Renal cortex interstitium (tissue), 11 donors: Measurements from ENCODE around the gene TLE5. TPM values are rescaled to one million over a fixed set of nuclear protein-coding genes. Genes with fewer than 3 reads are reported as not detected.

ENCODE experiments used
- DNase-seq, 11 donors: peaks; one replicate each; pipeline ENCODE4 v3.0.0-alpha.2; 2013; ENCODE audit warnings: low read depth in 9 of 11, low spot score in 4 of 11; ENCODE audit errors: extremely low read depth in 1 of 11
- polyA plus RNA-seq, 3 donors: library from polyadenylated mRNA; unstranded; fragments of 120-200 nt; gene quantifications; one replicate each; pipeline ENCODE4 v1.2.1, GENCODE V29; 2013; ENCODE audit not compliant: insufficient read length in 3 of 3

Gene TLE5
- polyA plus RNA-seq, 3 donors, result 419 to 491 (median 450) TPM

DNA sequence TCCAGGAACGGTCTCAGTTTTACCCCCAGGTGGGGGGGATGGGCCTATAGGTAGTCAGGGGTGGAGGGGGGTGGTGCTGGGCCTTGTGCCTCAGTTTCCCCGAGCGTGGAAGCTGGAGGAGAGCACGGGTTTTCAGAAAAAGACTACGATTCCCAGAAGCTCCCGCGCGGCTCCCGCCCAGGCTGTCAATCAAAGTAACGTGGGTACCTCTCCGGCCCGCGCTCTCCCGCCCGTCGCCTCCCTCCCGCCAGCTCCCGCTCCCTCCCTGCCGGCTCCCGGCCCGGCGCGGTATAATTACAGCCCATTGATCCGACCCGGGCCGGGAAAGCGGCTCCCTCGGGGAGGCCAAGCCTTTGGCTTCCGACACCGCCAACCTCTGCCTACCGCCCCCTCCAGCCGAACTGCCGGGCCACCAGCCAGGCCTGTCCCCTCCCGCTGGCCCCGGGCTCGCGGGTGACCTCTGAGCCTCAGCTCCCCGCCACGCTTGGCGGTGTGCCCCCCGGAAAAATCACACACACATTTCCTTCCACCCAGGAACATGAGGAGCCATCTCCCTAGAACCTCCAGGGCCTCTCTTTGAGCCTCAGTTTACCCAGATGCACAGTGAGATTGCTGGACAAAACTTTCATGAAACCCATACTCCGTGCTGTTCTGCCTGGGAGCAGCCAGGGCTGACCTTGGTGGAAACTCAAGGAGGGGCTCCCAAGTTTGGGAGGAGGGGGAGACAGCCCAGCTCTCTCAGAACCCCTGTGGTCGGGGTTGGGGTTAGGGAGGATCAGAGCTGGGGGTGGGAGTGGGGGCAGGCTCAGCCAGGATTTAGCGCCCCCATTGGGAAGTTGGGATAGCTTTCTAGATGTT is 25.9 kb downstream of the TLE5 start:
- peak; percentile 84 to 95 (median 93) for DNase-seq

GRCh38 chr19:3035542-3036118 is 26.7 kb downstream of the TLE5 start:
- peak; percentile 99 to 100 (median 99) for DNase-seq

- DNase-seq, result no peak
These were observed 27.4 kb downstream of the TLE5 start for GRCh38 chr19:3034656-3035541.

- no peak for DNase-seq
These were observed 28.0 kb downstream of the TLE5 start for GRCh38 chr19:3034406-3034655.

- DNase-seq, result no peak
These were observed 28.5 kb downstream of the TLE5 start for GRCh38 chr19:3033595-3034405.

- DNase-seq, result no peak
These were observed 30.8 kb downstream of the TLE5 start for GRCh38 chr19:3031607-3031867.

DNA sequence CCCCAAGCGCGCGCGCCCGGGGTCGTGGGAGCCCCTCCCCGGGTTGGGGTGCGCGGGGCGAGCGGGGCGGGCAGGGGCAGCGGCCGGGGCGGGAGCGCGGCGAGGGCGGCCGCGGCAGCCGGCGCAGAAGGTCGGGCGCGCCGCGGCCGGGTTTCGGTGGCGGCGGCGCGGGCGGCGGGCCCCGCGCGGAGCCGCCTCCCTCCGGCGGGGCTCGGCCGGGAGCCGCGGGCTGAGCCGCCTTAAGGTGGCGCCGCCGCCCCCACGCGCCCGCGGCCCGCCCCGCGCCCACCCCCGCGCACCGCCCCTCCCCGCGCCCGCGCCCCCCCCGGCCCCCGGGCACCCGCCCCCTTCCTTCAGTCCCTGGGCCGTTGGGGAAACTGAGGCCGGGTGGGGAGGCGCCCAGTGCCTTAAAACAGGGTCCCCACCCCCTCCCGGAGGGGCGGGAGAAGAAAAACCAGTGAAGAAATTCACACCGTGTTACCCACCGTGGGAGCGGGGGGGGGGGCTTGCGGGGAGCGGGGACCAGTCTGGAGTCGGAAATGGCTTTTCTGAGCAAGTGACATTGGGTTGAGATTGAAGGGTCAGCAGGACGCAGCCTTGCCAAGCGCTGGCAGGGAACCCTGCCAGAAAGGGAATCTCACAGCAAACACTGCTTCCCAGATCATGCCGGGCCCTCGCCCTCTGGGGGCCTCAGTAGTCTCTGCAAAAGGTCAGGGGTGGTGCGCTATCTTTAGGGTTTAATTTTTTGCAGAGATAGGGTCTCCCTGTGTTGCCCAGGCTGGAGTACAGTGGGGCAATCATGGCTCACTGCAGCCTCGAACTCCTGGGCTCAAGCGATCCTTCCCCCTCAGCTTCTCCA is 33.0 kb downstream of the TLE5 start, which contains the start of gene TLE2:
TSS of gene TLE2 (minus strand) at position 216 of the 859 bp plus-strand sequence. CDS start 376 bp downstream, outside the sequence.
- no peak for DNase-seq

DNA sequence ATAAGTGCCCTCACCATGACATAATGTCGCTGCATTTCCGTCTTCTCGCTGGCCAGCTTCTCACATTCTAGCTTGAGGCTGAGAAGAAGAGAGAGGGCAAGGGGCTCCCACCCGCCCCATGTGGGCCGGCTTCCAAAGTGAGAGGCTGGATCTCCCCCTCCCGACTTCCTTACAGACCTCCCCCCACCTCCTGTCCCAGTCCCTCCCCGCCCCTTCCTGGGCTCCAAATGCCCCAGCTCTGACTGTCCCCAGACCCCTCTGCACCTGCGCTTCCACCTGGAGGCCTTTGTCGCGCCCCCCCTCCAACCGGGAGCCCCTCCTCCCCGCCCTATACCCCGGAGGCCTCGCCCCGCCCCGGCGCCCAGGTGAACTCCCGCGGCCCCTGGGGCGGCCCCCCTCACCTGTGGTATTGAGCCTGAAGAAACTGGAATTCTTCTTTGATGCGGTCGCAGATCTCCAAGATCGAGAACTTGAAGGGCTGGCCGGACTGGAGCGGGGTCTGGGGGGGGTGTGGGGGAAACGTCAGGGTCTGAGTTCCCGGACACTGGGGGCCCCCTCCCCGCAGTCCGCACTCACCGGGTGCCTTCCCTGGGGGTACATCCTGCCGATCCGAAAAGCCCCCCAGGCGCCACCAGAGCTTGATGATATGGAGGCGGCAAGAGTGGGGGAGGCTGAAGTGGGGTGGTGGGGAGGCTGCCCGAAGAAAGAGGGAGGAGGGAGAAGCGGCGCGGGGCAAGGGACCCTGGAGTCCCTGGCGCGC is 33.8 kb downstream of the TLE5 start:
- no peak for DNase-seq

DNA sequence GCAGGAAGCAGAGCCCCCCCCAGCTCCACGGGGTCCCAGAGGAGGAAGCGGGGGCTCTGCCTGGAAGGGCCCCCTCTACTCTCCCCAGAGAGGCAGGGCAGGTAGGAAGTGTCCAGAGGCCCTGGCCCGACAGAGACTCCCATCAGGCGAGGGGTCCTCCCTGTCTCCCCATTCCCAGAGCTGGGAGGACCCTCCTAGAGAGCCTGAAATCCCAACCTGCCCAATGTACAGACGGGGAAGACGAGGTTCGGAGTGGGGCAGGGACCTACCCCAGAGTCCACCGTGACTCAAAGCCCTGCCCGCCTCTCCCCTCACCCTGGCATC is 34.4 kb downstream of the TLE5 start:
- DNase-seq, result no peak

DNA sequence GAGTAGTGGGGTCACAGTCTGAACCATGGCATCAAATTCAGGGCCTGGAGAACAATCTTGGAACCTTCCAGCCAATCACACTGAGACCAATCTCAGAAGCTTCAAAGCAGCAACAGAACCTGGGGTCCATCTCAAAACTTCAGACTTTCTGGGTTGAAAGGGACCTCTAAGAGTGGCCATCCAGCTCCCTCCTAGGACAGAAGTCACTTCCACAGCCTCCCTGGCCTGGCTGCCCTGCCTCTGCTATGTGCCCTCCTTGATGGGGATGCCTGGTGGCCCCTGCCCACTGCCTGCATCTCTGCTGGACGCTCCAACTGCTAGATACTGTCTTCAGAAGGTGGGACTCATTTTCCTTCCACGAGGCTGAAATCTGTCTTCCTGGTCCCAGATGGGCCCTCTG is 35.0 kb downstream of the TLE5 start:
- no peak for DNase-seq

GRCh38 chr19:3026768-3027167 is 35.5 kb downstream of the TLE5 start:
- no peak for DNase-seq

DNA sequence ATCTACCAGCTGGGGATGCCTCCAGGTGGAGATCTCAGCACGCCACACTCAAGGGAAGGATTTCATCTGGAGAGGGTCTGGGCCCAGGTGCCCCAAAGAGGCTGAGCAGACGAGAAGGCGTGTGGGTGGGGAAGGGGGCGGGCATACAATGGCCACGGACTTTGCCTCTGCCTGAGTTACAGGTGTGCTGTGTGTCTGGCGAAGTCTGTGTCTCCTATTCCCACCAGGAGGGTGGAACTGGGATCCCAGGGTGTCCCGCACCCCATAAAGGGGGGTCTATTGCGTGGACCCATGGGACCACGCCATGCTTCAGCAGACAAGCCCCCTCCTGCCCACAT is 36.8 kb downstream of the TLE5 start:
- no peak for DNase-seq

DNA sequence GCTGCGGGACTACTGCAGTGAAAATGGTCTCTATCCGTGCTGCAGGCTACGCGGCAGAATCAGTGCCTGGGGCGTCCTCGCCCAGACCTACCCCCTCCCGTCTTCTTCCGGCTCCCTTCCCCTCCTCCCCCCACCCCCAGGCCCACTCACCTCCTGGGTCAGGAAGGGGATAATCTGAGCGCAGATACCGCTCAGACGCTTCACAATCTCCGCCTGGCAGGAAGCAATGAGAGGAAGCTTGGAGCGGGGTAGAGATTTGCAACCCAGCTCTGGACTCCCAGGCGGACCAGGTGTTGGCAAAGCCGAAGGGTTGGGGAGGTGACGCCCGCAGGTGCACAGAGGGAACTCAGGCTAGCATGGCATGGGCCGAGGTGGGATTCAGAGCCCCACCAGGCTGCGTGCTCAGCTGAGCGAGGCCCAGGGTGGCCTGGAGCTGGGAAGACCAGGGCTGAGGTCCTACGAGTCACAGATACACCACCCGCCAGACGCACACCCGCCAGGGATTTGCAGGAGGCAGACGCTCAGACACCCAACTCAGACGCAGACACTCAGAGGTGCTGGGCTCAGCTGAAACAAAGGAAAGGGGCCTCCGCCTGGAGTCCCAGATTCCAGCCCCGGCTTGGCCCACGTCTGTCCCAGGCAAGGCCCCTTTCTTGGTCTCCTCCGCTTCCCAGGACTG is 37.3 kb downstream of the TLE5 start:
- DNase-seq, result no peak

DNA sequence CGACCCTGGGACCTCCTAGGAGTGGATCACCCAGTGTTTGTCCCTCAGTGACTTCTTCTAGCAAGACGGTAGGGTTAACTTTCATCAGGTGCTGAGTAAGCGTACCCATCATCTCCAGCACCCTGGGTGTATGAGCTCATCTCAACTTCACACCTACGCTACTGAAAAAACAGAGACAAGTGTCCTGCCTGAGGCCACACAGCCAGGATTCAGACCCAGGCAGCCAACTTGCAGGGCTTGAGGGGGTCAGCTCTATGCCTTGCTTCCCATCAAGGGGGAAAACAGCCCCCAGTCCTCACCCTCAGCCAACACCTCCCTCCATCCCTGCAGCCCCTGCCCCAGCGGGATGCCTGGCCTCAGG is 37.8 kb downstream of the TLE5 start:
- no peak for DNase-seq

DNA sequence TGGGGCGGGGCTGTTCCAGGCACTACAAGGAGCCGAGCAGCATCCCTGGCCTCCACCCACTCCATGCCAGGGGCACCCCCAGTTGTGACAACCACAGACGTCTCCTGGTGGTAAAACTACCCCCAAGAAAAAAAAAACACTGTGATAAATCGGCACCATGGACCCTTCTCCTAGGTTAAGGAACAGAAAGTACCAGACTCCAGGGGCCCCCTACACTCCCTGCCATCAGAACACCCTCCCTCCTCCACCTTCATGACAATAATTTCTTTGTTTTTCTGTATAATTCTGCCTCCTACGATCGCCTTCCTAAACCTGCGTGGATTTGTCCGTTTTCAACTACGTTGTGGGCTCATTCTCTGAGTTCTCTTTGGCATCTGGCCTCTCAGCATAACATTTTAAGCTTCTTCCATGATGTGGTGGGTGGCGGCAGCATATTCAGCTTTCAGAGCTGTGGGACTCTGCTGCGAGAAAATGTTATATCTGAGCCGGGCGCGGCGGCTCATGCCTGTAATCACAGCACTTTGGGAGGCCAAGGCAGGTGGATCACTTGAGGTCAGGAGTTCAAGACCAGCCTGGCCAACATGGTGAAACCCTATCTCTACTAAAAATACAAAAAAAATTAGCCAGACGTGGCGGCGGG is 41.9 kb downstream of the TLE5 start:
- DNase-seq, result no peak

GRCh38 chr19:3019211-3019854 is 43.0 kb downstream of the TLE5 start:
- no peak for DNase-seq

- DNase-seq, result no peak
These were observed 44.4 kb downstream of the TLE5 start for GRCh38 chr19:3017923-3018322.
